HL-60/S4 (cell line): Measurements from ENCODE around the gene GNG8.

Experiments used
- in situ Hi-C: fragments of 300-500 bp; cut with MboI; formaldehyde crosslinking; loops from 2 replicates; pipeline ENCODE4 v1.14.3; 2022; ENCODE audit warnings: low sequenced_read_pairs

The GNG8 gene

GRCh38 chr19:46604781-46605355 is 31.1 kb downstream of the GNG8 start:
- in situ Hi-C loops = no loop called here

- in situ Hi-C loops = no loop called here
Measured at GRCh38 chr19:46603752-46604231, 32.2 kb downstream of the GNG8 start.

GRCh38 chr19:46603195-46603637 is 32.8 kb downstream of the GNG8 start:
- in situ Hi-C loops = no loop called here

GRCh38 chr19:46602392-46603194 is 33.4 kb downstream of the GNG8 start:
- in situ Hi-C loops = no loop called here

GRCh38 chr19:46601318-46602224 is 34.4 kb downstream of the GNG8 start, which contains the start of gene CALM3:
CALM3 (plus strand) TSS chr19:46601330; CDS start chr19:46601435, 105 bp downstream.
- in situ Hi-C loops = no loop called here

- in situ Hi-C loops = no loop called here
Measured at GRCh38 chr19:46600384-46601317, 35.4 kb downstream of the GNG8 start.

GRCh38 chr19:46599716-46600373 is 36.2 kb downstream of the GNG8 start:
- in situ Hi-C loops = no loop called here

- in situ Hi-C loops = no loop called here
Measured at GRCh38 chr19:46598372-46598917, 37.6 kb downstream of the GNG8 start.

GRCh38 chr19:46596008-46596407 is 40.0 kb downstream of the GNG8 start:
- in situ Hi-C loops = no loop called here

GRCh38 chr19:46591870-46592269 is 44.1 kb downstream of the GNG8 start:
- in situ Hi-C loops = no loop called here

- in situ Hi-C loops = no loop called here
Measured at GRCh38 chr19:46591254-46591653, 44.7 kb downstream of the GNG8 start.

- in situ Hi-C loops = no loop called here
Measured at GRCh38 chr19:46587861-46588260, 48.1 kb downstream of the GNG8 start.

- in situ Hi-C loops = no loop called here
Measured at GRCh38 chr19:46586294-46586693, 49.7 kb downstream of the GNG8 start.

- in situ Hi-C loops = no loop called here
Measured at GRCh38 chr19:46585539-46585938, 50.5 kb downstream of the GNG8 start.
